ENCODE measurements around the gene EXOC5.
"Not testable (repeated sequence)": the region's sequence is repeated elsewhere in the genome, so short reads cannot be mapped to it uniquely, and the experiment has no call there.

The EXOC5 gene

DNA sequence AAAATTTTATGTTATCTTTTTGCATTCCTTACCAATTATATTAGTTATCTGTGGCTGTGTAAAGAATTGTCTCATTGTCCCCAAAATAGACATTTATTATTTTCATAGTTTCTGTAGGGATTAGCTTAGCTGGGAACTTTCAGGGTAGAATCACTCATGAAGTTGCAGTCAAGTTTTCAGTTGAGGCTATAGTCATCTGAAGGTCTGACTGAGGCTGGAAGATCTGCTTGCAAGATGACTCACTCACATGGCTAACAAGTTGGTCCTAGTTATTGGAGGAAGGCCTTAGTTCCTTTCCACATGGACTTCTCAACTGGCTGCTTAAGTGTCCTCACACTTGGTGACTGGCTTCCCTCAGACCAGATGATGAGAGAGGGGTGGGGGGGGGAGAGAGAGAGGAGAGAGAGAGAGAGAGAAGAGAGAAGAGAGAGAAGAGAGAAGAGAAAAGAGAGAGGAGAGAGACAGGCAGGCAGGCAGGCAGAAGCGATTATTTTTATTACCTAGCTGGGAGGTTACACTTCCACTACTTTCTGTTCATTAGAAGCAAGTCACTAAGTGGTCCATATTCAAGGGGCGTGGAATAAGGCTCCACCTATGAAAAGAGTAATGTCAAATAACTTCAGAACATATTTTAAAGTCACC lies 6.4 kb upstream of the EXOC5 start:
- Mint-ChIP-seq H3K36me3 (peaks cover 25% of the 10 kb centered on the region), H3K4me1 (peaks cover 23% of the 10 kb centered on the region), H3K9me3 (no peaks in the 10 kb centered on the region), H3K27me3 (no peaks in the 10 kb centered on the region), H3K27ac (no peak overlapping the region), H3K4me3 (no peak overlapping the region)
- no peak for DNase-seq
- CTCF ChIA-PET, result no interaction called here

DNA sequence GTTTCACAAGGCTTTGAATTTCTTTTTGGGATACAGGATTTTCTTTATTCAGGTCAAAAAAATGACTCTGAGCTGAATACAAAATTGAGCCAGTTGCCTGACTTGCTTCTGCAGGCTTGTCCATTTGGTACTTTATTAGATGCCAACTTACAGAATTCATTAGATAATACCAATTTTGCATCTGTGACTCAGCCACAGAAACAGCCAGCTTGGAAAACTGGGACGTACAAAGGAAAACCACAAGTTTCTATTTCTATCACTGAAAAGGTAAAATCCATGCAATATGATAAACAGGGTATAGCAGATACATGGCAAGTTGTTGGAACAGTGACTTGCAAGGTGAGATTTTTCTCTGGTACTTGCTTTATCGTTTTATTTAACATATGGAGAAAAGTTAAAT lies 5.8 kb upstream of the EXOC5 start:
- H3K4me1 Mint-ChIP-seq, result peaks cover 27% of the 10 kb centered on the region
- H3K27me3 Mint-ChIP-seq, result no peaks in the 10 kb centered on the region
- no peaks in the 10 kb centered on the region for H3K9me3 Mint-ChIP-seq
- H3K27ac Mint-ChIP-seq, result no peak overlapping the region
- H3K36me3 Mint-ChIP-seq, result peaks cover 22% of the 10 kb centered on the region
- CTCF ChIA-PET, result no interaction called here
- no peak overlapping the region for H3K4me3 Mint-ChIP-seq
- no peak for DNase-seq

DNA sequence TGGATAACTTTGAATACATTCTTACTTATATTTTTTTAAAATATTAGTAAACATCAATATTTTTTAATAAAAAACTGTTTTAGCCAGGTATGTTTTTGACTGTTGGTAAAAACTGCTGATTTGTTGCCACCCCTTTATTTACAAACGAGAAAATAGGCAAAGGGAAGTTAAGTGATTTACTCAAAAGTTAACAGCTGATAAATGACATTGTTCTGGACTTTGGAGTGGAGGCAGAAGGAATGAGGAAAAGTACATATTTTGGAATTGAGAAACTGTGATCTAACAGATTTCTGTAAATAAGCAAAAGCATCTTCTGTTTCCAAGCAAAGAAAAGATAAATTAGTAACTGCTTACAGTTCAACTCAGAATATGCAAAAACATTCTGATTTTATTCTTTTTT lies 4.5 kb upstream of the EXOC5 start:
- CTCF ChIA-PET, result no interaction called here
- DNase-seq, result no peak
- no peak overlapping the region for H3K4me3 Mint-ChIP-seq
- H3K36me3 Mint-ChIP-seq, result peaks cover 22% of the 10 kb centered on the region
- H3K27me3 Mint-ChIP-seq, result peaks cover 4% of the 10 kb centered on the region
- H3K9me3 Mint-ChIP-seq, result no peaks in the 10 kb centered on the region
- peaks cover 30% of the 10 kb centered on the region for H3K4me1 Mint-ChIP-seq
- no peak overlapping the region for H3K27ac Mint-ChIP-seq

DNA sequence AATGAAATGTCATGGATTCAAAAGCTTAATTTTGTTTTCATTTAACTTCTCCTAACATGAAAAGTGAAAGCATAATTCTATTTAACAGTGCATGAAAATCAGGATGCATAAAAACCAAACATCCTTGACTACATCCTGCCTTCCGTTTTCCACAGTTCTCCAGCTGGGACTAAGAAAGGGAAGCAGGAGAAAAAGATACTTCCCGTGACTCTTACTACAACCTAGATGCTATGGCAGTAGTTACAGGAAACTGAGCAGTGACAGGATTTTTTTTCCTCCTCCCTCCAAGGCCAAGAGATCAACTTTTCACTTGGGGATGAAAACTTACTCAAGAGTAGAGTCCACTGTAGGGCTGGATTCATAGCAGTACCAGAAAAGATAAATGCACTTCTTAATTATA lies 2.6 kb downstream of the EXOC5 start:
- Mint-ChIP-seq H3K36me3 (peaks cover 11% of the 10 kb centered on the region), H3K27ac (no peak overlapping the region), H3K4me1 (peaks cover 47% of the 10 kb centered on the region), H3K9me3 (no peaks in the 10 kb centered on the region), H3K4me3 (no peak overlapping the region), H3K27me3 (peaks cover 4% of the 10 kb centered on the region)
- CTCF ChIA-PET, result no interaction called here
- no peak for DNase-seq

DNA sequence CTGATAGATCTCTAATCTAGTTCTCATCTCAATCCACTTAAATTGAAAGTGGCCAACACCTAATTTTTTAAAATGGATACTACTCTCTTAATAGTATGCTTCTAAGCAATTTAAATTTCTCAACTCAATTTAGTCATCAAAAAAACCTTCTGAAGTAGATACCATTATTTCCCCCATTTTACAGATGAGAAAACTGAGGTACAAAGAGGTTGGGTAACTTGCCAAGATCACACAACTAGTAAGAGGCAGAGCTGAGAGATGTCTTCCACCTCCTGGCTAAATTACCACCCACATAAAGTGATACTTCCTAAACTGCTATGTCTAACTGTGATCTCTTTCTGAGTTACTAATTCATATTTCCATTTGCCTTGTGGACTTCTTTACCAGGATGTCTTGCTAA lies 6.6 kb downstream of the EXOC5 start:
- CTCF ChIA-PET, result no interaction called here
- peaks cover 21% of the 10 kb centered on the region for H3K4me1 Mint-ChIP-seq
- no peak overlapping the region for H3K27ac Mint-ChIP-seq
- DNase-seq, result no peak
- H3K9me3 Mint-ChIP-seq, result peaks cover 4% of the 10 kb centered on the region
- no peaks in the 10 kb centered on the region for H3K27me3 Mint-ChIP-seq
- H3K4me3 Mint-ChIP-seq, result no peak overlapping the region
- peaks cover 22% of the 10 kb centered on the region for H3K36me3 Mint-ChIP-seq

DNA sequence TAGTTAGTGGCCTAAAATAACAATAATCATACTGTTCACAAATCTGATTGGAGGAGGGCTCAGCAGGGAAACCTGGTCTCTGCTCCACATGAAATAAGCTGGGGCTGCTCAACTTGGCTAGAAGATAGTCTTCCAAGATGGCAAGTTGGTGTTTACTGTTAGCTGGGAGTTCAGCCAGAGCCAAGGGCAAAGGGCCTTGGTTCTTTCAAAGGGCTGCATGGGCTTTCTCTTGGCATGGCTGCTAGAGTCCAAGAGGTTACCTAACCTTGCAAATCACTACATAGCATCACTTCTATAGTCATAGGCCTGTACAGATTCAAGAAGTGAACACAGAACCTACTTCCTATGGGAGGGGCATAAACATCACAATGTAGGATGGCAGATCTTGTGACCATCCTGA lies 7.1 kb downstream of the EXOC5 start:
- DNase-seq, result no peak
- CTCF ChIA-PET, result no interaction called here
- peaks cover 16% of the 10 kb centered on the region for H3K4me1 Mint-ChIP-seq
- peaks cover 4% of the 10 kb centered on the region for H3K9me3 Mint-ChIP-seq
- no peaks in the 10 kb centered on the region for H3K27me3 Mint-ChIP-seq
- no peak overlapping the region for H3K4me3 Mint-ChIP-seq
- peaks cover 23% of the 10 kb centered on the region for H3K36me3 Mint-ChIP-seq
- no peak overlapping the region for H3K27ac Mint-ChIP-seq

DNA sequence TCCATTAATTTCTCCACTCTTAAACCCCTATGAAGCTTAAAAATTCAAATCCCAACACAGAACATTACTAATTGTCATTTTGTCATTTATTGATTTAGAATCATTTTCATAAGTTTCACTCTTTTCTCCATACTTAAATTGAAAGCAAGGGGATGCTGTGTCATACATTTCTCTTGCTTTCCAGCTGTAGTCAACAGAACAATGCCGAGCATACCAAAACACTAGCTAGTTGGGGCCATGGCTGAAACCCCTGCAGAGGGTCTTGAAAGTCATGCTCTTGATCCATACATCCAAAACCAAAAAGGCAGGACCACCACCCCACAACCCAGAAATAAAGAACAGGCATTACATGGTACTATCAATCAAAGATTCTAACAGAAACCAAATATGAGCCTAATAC lies 9.0 kb downstream of the EXOC5 start:
- CTCF ChIA-PET, result no interaction called here
- H3K36me3 Mint-ChIP-seq, result peaks cover 28% of the 10 kb centered on the region
- no peak overlapping the region for H3K27ac Mint-ChIP-seq
- H3K4me3 Mint-ChIP-seq, result no peak overlapping the region
- H3K27me3 Mint-ChIP-seq, result no peaks in the 10 kb centered on the region
- peaks cover 4% of the 10 kb centered on the region for H3K4me1 Mint-ChIP-seq
- DNase-seq, result no peak
- peaks cover 4% of the 10 kb centered on the region for H3K9me3 Mint-ChIP-seq

DNA sequence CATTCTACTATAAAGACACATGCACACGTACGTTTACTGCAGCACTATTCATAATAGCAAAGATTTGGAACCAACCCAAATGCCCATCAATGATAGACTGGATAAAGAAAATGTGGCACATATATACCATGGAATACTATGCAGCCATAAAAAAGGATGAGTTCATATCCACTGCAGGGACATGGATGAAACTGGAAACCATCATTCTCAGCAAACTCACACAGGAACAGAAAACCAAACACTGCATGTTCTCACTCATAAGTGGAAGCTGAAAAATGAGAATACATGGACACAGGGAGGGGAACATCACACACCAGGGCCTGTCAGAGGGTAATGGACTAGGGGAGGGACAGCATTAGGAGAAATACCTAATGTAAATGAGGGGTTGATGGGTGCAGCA lies 10.5 kb downstream of the EXOC5 start:
- H3K9me3 Mint-ChIP-seq, H3K4me3 Mint-ChIP-seq, H3K27ac Mint-ChIP-seq, H3K4me1 Mint-ChIP-seq, DNase-seq, H3K27me3 Mint-ChIP-seq, CTCF ChIA-PET: not testable (repeated sequence)
- peaks cover 29% of the 10 kb centered on the region for H3K36me3 Mint-ChIP-seq

DNA sequence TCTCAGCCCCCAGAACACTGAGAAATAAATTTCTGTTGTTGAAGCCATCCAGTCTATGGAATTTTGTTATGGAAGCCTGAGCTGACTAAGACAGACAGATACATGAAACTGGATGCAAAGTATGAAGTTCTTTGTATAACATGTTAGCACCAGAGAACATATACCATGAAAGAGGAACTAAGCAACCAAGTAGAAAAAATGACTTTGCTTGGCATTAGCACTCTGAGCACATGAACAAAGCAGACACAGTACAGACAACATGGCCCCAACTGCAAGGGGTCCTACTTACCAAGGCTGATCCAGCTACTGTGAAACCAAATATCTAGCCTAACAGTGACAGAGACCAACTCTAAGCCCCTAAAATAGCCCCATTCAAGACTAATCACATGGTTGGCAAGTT lies 13.8 kb downstream of the EXOC5 start:
- peaks cover 30% of the 10 kb centered on the region for H3K36me3 Mint-ChIP-seq
- no peaks in the 10 kb centered on the region for H3K27me3 Mint-ChIP-seq
- no peak overlapping the region for H3K4me3 Mint-ChIP-seq
- H3K9me3 Mint-ChIP-seq, result peaks cover 4% of the 10 kb centered on the region
- DNase-seq, result no peak
- CTCF ChIA-PET, result interaction anchor here (0.6 kb wide), 1 partner anchor 277 kb away, joined by 5 read pairs; no protein-coding TSS in a partner anchor
- H3K27ac Mint-ChIP-seq, result no peak overlapping the region
- H3K4me1 Mint-ChIP-seq, result no peaks in the 10 kb centered on the region

DNA sequence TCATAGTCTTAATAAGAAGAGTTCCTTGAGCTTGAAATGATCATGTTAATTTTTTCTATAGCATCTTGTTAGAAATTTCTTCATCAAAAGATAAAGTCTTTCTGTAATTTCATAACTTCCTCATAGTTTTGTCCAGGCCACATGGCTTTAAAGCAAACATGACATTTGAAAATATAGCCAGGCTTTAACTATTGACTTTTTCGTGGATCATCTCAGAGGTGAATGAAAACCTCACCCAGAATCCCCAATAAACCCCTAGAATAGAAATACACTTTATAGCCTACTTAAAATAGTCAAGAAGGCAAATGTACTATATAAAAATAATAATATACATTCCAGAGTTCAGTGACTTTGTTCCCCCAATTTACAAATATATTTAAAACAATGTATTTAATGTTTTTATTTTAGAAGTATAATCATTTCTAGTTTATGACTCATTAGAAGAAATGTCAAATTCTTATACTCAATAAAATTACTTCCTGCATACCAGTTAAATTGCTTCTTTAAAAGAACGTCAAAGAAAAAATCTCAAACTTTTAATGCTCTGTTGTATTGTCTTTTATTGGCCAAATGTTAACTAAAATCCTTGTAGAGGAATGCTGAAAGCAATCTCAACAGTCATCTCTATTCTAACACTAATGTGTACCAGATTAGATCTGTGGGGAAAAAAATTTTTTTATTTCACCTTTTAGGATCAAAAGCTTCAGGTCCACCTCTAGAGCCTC lies 21.6 kb downstream of the EXOC5 start:
- Mint-ChIP-seq H3K27ac (no peak overlapping the region), H3K36me3 (peaks cover 8% of the 10 kb centered on the region), H3K4me3 (no peak overlapping the region), H3K27me3 (no peaks in the 10 kb centered on the region), H3K4me1 (no peaks in the 10 kb centered on the region), H3K9me3 (no peaks in the 10 kb centered on the region)
- no peak for DNase-seq
- CTCF ChIA-PET, result no interaction called here

DNA sequence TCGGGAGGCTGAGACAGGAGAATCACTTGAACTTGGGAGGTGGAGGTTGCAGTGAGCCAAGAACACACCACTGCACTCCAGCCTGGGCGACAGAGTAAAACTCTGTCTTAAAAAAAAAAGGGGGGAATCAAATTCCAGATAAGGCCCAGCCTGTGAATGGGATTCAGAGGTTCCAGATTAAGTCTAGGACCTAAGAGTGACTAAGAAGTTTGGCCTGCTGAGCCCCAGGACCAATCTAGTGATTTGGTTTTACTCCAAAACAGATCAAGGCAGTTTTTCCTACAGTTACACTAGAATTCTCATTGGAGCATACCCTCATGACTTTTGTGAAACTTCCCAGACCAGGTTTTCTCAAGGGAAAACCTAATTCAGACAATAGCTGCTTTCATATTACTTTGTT lies 22.8 kb downstream of the EXOC5 start:
- Mint-ChIP-seq H3K27me3 (no peaks in the 10 kb centered on the region), H3K4me1 (no peaks in the 10 kb centered on the region), H3K27ac (no peak overlapping the region), H3K9me3 (no peaks in the 10 kb centered on the region), H3K36me3 (peaks cover 10% of the 10 kb centered on the region), H3K4me3 (no peak overlapping the region)
- no peak for DNase-seq
- CTCF ChIA-PET, result no interaction called here

DNA sequence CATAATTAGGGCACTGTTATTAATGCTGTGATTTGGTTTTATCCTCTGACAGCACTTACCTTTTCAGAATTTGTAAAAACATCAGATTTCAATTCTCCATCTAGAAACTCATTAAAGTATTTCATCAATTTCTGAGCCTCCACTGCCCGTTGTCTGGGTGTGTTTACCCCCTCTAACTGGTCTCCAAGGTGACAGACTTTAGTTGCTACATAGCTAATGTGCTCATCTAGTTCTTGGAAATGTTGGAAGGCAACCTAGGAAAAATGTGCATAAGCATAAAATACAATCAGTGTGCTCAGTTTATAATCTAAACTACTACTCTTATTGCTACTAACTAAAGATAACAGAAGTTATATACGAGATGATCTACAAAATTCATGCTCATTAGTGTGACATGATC lies 24.6 kb downstream of the EXOC5 start:
- CTCF ChIA-PET, result no interaction called here
- no peak overlapping the region for H3K4me3 Mint-ChIP-seq
- H3K27ac Mint-ChIP-seq, result no peak overlapping the region
- H3K27me3 Mint-ChIP-seq, result no peaks in the 10 kb centered on the region
- no peak for DNase-seq
- H3K9me3 Mint-ChIP-seq, result no peaks in the 10 kb centered on the region
- no peaks in the 10 kb centered on the region for H3K4me1 Mint-ChIP-seq
- peaks cover 10% of the 10 kb centered on the region for H3K36me3 Mint-ChIP-seq

DNA sequence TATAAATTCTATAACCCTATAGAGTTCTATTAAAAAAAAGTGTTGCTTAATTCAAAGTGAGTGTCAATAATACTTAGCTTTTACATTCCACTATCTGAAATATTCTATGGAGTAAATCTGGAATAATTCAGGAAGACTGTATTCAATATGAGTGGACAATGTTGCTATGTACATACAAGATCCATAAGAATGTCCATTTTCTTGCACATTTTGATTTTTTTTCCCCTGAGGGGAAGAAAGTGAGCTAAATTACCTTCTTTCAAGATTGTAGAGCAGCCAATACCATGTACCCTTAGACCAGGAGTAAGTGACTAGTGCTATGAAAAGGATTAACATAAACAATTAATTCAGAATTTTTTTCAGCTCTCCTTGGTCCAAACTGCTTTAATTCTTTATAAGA lies 25.4 kb downstream of the EXOC5 start:
- Mint-ChIP-seq H3K27ac (no peak overlapping the region), H3K4me3 (no peak overlapping the region), H3K4me1 (no peaks in the 10 kb centered on the region), H3K36me3 (peaks cover 10% of the 10 kb centered on the region), H3K9me3 (no peaks in the 10 kb centered on the region), H3K27me3 (no peaks in the 10 kb centered on the region)
- no peak for DNase-seq
- CTCF ChIA-PET, result no interaction called here

DNA sequence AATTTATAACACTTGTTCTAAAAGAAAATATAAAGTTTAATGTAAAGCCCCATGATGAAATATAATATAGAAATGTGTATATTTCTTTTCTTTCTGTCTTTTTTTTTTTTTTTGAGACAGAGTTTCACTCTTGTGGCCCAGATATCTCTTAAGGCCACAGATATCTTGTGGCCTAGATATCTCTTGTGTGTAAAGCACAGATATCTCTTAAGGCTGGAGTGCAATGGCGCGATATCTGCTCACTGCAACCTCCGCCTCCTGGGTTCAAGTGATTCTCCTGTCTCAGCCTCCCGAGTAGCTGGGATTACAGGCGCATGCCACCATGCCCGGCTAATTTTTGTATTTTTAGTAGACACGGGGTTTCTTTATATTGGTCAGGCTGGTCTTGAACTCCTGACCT lies 28.6 kb downstream of the EXOC5 start:
- H3K36me3 Mint-ChIP-seq, H3K9me3 Mint-ChIP-seq, CTCF ChIA-PET, H3K27ac Mint-ChIP-seq, H3K27me3 Mint-ChIP-seq, H3K4me1 Mint-ChIP-seq, H3K4me3 Mint-ChIP-seq, DNase-seq: not testable (repeated sequence)

DNA sequence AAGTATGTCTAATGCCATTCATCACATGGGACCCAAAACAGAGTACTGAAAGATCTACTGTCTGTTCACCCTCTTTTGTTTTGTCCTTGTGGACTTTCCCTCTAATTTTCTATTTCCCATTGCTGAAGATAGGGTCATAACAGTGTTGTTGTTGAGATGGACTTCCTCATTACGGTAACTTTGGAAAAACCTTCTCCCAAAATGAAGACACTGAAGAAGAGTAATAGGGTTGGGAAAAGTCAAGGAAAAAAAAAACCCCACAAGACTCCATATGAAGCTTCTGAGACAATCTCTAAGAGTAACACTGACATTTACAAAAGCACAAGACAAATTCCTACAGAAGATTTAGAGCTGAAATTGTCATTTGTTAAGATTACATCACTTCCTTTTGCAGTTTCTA lies 36.7 kb downstream of the EXOC5 start:
- peaks cover 3% of the 10 kb centered on the region for H3K9me3 Mint-ChIP-seq
- peaks cover 43% of the 10 kb centered on the region for H3K36me3 Mint-ChIP-seq
- H3K4me1 Mint-ChIP-seq, result no peaks in the 10 kb centered on the region
- DNase-seq, result no peak
- H3K27ac Mint-ChIP-seq, result no peak overlapping the region
- H3K27me3 Mint-ChIP-seq, result no peaks in the 10 kb centered on the region
- no peak overlapping the region for H3K4me3 Mint-ChIP-seq
- CTCF ChIA-PET, result interaction anchor here (0.8 kb wide), 1 partner anchor 1531 kb away, joined by 3 read pairs; no protein-coding TSS in a partner anchor
